Stimulated activated CD4-positive, alpha-beta T cell treated with anti-CD3 and anti-CD28 coated beads, Interleukin-4, amount 100 ng/mL, for 4 hours (primary cell): ENCODE data around the gene EFCAB13.

Experiments used
- DNase-seq, 2 experiments: peaks; one replicate each; pipeline ENCODE4 v3.0.0-alpha.2; 2020

EFCAB13 gene

DNA sequence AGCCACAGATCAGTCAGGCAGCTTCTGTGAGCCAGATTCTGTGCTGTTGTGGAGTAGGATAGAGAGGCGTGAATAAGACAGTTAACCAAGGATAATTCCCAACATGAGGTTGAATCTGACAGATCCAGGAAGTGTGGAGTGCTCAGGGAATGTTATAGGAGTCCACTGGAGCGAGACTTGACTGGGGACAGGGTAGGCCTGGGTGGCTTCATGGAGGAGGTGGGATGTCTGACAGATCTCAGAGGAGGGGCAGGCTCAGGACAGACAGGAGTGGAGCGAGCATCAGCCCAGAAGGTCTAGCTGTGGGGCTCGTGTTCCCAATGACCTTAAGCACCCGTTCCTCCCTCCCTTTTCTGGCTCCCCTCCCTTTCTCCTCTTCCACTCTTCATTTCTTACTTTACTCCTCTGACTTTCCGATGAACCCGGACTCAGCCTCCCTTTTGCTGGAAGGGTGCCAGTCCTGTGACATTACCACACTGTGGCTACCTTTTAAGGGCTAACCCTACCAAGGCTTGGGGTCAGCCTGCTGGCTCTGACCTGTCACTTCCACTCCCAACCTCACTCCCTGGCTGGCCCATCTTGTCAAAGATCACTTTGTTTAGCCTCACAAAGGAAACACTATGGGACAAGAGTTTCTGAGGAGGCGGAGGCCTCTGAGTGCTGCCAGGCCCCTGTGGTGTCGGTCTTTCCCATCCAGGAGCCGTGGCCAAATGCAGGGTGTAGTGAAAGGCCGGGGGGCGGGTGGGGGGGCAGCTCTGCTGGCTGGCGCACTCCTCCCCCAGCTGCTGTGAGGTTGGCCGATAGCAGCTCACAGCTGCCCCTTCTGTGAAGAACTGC is 28.5 kb upstream of the EFCAB13 start:
- DNase-seq = no peak

DNA sequence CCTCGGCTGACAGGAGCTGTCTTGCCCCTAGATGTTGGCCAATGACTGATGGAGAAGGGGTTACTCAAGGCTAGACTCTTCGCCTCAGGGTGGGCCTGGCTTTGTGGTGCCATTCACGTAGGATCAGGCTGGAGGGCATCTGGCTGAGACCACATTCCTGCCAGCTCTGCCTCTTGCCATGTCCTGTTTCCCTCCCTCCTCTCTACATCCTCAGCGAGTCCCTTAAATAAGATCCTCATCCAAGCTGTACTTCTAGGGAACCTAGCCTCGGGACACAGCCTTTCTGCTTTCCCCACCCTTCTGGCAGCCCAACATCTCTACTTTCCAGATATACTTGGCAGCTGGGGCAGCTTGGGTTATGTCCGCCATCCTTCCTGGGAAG is 27.9 kb upstream of the EFCAB13 start:
- no peak for DNase-seq

DNA sequence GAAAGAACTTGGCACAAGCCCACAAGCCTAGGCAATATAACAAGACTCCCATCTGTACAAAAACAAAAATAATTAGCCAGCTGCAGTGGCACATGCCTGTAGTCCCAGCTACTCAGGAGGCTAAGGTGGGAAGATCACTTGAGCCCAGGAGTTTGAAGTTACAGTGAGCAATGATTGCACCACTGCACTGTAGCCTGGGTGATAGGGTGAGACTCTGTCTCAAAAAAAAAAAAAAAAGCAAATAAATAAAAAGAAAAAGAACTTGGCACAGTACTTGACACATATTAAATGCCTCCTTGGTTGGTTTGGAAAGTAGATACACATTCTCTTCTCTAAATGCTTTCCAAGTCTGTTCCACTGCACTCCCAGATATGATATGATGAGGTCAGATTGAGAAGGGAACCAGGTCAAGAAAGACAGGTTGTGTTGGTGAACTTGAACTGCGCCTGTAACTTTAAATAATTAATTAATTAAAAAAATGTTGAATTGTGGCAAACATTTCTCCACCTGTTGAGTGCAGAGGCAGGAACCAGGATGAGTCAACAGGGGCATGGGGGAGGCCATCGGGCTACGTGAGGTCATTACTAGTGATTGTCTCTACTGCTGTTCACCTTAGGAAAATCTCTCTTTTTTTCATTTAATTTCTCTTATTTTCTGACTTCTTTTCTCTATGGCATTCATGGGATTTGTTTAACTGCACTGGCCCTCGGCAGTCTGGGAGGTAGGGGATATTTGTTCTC is 25.9 kb upstream of the EFCAB13 start:
- DNase-seq = no peak

DNA sequence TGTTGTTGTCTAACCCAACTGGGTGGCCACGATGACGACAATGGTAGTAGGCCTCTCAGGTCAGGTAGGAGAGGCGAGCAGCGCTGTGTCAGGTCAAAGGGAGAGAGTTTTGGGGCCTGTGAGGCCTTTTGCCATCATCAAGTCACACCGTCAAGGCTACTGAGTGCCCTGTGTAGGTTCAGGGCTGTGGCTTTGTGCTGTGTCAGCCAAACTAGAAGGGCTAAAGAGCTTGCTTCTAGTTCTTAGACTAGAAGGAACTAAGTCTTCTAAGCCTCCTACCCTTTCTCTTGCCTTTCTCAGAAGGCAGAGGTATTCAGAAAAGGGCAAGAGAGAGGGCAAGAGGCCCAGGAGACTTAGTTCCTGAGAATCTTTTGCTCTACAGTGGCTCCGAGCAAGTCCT is 25.0 kb upstream of the EFCAB13 start:
- DNase-seq = no peak

DNA sequence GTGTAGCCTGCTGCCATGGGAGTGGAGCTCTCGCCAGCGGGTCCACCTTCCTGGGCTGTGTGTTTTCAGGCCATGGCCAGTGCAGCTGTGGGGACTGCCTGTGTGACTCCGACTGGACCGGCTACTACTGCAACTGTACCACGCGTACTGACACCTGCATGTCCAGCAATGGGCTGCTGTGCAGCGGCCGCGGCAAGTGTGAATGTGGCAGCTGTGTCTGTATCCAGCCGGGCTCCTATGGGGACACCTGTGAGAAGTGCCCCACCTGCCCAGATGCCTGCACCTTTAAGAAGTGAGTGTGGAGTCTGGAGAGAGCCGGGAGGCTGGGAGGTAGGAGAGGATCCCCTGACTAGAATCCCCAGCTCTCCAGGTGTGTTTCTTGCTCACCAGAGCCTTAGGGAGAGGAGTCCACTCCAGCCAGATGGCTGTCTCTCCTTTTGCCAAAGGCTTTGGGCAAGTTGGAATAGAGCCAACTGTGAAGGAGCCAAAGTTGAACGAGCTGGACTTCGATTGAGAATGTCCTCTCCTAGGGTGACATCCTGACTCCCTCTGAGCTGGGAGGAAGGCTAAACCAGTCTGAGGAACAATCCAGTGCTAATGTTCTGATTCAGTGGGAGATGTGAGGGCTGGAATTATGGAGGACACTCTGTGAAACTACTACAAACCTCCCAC is 24.4 kb upstream of the EFCAB13 start:
- no peak for DNase-seq

DNA sequence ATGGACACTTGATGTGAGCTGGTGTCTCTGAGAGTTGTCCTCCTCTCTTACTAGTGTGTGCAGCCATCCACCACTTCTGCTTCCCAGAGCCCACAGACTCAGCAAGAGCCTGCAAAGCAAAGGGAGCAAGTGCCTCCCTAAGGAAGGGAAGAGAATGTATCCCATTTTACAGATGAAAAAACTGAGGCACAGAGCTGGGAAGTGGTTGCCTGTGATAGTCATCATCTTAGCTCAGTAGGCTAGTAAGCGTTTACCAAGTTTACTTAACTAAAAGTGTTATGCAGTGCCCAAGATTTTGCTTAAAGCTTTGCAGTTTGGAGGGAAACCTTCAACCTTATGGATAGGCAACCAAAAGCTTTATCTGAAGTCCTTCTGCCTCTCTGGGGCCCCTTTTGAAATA is 23.0 kb upstream of the EFCAB13 start:
- no peak for DNase-seq

DNA sequence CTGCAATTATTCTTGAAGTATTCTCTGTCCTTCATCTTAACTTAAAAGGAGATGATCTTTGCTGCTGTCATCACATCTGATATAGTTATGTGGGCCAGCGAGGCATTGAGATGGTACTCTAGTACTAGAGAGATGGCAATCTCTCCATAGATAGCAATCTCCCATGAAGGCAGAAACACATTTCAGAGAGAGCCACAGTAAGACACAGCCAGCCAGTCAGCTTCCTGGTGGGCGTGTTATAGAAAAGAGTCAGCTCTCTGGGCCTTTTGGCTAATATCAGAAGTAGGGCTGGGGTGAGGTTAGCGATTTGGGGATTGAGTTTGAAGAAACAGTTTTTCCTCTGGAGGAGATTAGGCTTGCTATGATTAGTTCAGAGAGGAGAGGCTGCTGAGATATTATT is 22.6 kb upstream of the EFCAB13 start:
- no peak for DNase-seq

DNA sequence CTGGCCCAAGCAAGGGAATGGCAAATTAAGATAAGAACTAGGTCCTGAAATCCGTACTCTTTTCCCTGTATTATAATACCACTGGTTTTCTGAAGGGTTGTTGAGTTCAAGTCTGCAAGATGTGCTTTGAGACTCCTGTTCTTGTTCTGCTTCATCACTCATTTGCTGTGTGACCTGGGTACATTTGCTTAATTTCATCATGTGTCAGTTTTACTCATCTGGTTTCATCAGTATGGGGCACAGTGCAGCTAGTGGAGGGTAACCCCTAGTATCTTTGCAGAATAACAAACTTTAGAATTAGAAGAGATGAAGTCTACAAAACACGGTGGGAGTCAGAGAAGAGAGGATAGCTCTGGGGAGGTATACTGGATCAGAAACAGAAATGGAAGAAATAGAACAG is 21.9 kb upstream of the EFCAB13 start:
- no peak for DNase-seq

DNA sequence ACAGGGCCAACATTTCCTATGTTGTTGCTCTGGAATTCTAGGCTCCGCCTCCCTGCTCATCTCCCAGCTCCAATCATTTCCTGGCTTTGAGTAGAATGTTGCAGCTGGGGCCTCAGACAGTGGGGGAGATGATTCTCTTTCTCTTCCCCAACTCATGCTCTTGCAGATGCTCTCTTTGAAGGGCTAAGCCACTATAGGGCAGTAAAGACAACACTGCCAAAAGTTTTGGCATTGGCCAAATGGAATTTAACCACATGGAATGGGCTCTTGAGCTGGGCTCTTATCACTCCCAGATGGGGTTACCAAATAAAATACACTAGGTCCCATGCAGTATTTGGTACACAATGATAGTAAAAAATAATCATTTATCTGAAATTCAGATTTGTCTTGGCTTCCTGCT is 19.6 kb upstream of the EFCAB13 start:
- no peak for DNase-seq

DNA sequence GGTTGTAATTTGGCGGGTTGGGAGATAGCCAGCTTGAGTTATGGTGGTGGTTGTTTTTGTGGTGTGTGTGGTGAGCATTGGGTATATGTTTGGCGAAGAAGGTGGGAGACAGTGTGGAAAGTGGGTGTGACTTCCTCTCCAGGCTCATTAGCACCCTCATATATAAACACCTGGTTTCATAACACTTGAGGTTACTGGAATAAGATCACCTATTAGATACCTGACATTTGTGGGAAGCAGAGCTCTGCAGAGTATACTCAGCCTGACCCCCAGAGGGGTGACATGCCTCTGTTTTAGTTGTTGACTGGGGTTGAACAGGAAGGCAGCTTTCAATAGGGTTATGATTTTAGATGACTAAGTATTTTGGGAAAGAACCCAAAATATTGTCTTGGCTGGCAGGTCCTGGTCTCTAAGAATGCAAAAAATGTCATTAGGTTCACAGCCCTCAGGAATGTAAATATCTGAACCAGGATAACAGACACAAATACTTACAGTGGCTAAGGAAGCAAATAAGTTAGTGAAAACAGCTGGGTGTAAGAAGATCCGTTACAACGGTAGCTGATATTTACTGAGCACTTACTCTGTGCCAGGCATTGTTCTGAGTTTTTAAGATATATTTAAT is 18.3 kb upstream of the EFCAB13 start:
- DNase-seq = no peak

DNA sequence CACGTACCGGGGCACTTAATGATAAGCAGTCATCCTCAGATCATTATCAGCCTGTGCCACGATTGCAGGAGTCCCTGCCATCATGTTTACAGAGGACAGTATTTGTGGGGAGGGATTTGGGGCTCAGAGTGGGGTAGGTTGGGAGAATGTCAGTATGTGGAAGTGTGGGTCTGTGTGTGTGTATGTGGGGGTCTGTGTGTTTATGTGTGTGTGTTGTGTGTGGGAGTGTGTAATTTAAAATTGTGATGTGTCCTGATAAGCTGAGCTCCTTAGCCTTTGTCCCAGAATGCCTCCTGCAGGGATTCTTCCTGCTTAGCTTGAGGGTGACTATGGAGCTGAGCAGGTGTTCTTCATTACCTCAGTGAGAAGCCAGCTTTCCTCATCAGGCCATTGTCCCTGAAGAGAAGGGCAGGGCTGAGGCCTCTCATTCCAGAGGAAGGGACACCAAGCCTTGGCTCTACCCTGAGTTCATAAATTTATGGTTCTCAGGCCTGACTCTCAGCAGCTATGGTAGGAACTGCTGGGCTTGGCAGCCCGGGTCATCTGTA is 13.5 kb upstream of the EFCAB13 start:
- no peak for DNase-seq

DNA sequence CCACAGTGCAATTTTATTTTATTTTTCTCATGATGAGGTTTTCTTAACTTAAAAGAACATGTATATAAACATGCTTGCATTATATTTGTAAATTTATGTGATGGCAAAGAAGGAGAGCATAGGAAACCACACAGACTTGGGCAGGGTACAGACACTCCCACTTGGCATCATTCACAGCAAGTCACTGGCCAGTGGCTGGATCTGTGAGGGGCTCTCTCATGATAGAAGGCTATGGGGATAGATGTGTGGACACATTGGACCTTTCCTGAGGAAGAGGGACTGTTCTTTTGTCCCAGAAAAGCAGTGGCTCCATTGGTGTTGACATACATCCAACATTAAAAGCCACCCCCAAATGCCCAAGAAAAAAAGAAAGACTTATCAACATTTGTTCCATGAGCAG is 12.3 kb upstream of the EFCAB13 start:
- no peak for DNase-seq

DNA sequence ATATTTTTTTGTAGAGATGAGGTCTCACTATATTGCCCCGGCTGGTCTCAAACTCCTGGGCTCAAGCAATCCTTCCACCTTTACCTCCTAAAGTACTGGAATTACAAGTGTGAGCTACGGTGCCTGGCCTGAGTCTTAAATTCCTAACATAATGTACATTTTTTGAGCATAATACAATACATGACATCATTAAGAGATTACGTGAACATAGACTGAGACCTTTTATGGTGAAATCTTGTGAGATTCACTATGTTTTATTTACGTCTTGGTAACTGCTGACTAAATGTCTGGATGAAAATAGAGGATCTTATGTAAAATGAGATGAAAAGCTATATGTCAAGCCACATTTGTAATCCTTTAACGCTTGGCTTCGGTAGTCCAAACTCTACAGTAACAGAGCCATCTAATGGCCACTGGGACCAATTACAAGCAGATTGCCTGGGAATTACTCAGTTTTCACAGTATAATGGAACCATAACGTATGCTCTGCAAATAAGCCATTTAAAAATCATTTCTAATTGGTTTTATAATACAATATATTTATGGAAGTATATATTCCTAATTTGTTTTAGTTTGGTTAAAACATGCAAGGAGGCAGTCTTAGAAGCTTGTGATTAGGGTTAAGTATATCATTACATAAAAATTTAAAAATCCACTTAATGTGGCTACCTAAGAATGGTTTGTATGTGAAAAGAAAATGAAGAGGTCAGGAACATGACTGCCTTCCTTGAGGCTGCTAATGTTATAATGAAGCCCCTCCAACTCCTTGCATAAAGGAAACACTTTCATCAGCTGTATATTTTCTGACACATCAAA is 8.1 kb upstream of the EFCAB13 start:
- DNase-seq = peak in 1 of 2 experiments; percentile 26

DNA sequence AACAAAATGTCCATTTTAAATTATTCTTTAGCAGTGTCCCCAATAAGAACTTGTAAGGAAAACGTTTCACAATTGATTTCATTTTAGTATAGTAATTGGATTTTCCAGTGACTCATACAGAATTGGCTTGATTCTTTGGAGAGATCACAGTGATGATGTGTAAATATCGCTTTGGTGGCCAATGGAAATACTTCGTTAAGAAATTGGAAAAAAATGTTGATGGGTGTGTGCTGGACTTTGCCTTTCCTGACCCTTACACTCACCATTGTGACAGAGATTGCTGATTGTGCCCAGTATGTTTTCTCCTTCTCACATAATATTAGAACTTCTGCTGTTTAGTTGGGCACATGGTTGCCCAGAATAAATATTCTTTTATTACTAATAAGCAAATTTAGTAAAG is 7.4 kb upstream of the EFCAB13 start:
- no peak for DNase-seq

DNA sequence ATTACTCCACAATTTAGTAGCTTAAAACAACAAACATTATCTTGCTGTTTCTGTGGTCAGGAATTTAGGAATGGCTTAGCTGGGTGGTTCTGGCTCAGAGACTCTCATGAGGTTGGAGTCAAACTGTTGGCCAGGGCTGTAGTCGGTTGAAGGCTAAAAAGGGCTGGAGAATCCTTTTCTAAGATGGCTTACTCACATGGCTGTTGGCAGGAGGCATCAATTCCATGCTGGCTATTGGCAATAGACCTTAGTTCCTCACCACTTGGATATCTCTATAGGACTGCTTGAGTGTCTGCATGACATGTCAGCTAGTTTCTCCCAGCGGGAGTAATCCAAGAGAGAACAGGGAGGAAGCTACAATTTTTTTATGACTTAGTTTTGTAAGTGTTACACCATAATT is 6.6 kb upstream of the EFCAB13 start:
- DNase-seq = no peak

DNA sequence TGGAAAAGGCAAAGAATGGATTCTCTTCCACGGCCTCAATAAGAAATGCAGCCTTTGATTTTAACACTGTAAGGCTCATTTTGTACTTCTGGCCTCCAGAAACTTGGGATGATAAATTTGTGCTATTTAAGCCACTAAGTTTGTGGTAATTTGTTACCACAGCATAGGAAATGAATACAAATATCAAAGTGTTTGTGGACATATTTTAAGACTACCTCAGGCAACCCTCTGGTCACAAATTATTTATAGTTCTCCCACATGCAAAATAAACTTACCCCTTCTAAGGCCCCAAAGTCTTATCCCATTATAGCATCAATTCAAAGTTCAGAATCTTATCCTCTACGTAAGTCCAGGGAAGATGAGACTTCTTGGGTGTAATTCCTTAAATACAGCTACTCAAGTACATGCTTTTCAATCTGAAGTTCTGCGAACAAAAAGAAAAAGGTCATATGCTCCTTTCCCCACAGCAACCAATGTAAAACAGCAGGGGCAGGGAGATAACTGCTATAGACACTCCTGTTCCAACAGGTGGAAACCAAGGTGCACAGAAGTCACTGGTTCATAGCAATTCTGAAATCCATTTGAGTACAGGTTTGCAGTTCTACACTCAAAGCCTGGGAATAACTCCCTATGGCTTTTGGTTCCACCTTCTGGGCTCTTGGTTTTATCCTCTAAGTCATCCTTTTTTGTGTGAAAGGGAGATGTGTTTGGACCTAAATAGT is 5.4 kb upstream of the EFCAB13 start:
- DNase-seq = no peak

DNA sequence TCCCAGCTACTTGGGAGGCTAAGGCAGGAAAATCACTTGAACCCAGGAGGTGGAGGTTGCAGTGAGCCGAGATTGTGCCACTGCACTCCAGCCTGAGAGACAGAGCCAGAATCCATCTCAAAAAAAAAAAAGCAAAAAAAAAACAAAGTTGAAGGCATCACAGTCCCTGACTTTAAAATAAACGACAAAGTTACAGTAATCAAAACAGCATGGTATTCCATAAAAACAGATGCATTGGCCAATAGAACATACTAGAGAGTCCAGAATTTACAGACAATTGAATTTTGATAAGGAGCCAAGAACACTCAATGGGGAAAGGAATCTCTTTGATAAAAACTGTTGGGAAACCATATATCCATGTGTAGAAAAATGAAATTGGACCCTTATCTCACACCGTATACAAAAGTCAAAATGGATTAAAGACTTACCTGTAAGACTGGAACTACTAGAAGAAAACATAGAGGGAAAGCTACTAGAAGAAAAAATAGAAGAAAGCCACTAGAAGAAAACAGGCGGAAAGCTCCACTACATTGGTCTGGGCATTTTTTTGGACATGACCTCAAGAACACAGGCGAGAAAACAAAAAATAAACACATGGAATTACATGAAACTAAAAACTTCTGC is 2.8 kb upstream of the EFCAB13 start:
- no peak for DNase-seq

DNA sequence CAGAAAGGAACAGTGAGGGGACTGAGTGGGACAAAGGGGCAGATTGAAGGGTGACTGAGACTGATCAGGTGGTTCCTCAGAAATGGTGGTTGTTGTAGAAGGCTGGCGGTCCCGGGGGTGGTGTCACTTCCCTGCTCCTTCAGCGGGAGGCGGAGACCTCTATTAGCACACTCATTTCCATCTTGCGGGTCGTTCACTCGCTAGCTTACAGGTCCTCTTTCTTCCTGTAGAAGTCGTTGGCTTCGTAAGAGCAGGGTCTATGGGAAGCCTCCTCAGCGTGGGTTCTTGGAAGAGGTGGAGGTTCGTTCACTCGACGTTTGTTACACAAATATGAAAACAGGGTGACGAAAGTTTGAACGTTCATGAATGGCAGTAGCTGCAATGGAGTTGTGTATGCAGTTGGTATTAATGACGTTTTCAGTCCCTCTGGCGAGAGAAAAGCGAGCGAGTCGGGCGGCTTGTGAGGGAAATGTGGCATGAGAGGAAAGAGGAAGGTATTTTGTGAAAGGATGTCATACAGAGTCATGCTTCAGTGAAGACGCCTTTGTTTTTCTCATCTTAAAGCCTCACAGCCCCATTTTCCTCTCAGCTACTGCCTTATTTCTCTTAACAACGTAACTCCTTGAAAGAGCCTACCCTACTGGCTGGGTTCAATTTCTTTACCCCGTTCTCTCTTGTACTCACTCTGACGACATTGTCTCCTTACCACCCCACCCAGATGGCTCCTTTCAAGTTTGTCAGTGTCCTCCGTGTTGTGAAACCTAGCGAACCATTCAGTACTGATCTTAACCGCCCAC is 667 bp downstream of the EFCAB13 start:
- DNase-seq = peak; percentile 34 to 38

DNA sequence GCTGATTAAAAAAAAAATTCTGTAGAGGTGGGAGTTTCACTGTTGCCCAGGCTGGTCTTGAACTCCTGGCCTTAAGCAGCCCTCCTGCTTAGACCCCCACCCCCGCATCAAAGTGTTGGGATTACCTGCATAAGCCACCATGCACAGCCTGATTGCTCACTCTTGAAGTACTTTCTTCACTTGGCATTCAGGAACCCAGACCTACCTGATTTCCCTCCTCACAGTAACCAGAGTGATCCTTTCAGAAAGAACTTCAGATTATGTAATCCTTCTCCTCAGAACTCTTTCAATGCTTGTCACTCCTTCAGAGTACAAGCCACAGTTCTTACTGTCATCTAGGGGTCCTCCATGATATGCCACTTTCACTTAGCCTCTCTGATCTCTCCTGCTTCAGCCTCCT is 1.4 kb downstream of the EFCAB13 start:
- no peak for DNase-seq

DNA sequence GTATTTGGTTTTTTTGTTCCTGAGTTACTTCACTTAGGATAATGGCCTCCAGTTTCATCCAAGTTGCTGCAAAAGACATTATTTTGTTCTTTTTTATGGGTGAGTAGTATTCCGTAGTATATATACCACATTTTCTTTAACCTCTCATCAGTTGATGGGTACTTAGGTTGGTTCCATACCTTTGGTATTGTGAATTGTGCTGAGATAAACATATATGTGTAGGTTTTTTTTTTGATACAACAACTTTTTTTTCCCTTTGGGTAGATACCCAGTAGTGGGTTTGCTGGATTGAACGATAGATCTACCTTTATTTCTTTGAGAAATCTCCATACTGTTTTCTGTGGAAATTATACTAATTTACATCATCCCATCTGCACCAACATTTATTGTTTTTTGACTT is 6.8 kb downstream of the EFCAB13 start:
- no peak for DNase-seq
